ENCODE data around the gene SDK1. TPM values are rescaled to one million over a fixed set of nuclear protein-coding genes. Genes with fewer than 3 reads are reported as not detected.

SDK1 gene
- total and polyA plus RNA-seq, 10 of the 15 experiments (the other 5 are each of a cell fraction or from before 2014, with no cell fraction given): 0.14 to 0.33 TPM; not detected in 8

DNA sequence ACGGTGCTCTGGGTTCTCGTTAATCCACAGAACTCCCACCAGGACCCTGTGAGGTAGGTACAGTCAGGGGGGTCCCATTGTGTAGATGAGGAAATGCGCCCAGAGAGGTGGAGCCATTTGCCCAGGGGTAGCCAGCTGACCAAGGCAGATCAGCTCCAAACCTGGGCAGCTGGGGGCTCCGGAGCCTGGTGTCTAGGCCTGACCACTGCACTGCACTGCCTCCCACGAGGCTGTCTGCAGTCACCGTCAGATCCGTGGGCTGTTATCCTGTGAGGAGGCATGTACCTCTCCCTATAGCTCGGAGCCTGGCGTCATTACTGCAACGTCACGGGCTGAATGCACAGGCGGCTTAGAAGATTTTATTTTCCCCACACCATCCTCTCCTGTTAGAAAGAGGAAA is 969.2 kb downstream of the SDK1 start:
- CTCF ChIA-PET: no interaction called here
- SMC1A ChIA-PET (ENCODE audit: uncharacterized antibody, unreplicated experiment): no interaction called here
- no peaks in the 10 kb centered on the region for H3K4me1 ChIP-seq (ENCODE audit: control insufficient read depth, insufficient read depth, low read length)

More for the DNA sequence above, 969.2 kb downstream of the SDK1 start:
- H3K4me2 ChIP-seq (ENCODE audit: control insufficient read depth, insufficient read depth): no peak overlapping the region
- FAIRE-seq (no peak), DNase-seq (ENCODE audit: low read depth, low spot score) (no peak), ATAC-seq (no peak)
- no TSS peak for BruUV-seq (replicated peaks)
- H3K9ac ChIP-seq (ENCODE audit: control insufficient read depth, insufficient read depth, low read length): no peak overlapping the region
- ChIA-PET POLR2A (no interaction called here), RAD21 (ENCODE audit: unreplicated experiment) (no interaction called here)
- H3K36me3 ChIP-seq (ENCODE audit: control insufficient read depth in 2 of 2, insufficient read depth in 2 of 2, low read length in 1 of 2): no peaks in the 10 kb centered on the region
- intact Hi-C loops (cut with micrococcal nuclease; ENCODE audit: unreplicated experiment): no loop called here
- TF ChIP-seq SP1 (IDR thresholded peaks at IDR 0.05; ENCODE audit: low read depth, low read length) (no peak), RELA (IDR thresholded peaks at IDR 0.05; ENCODE audit: borderline replicate concordance, partially characterized antibody) (no peak), RB1 (IDR thresholded peaks at IDR 0.05; ENCODE audit: borderline replicate concordance) (no peak), ZNF24 (IDR thresholded peaks at IDR 0.05) (no peak), PAX8 (IDR thresholded peaks at IDR 0.05) (no peak), WRNIP1 (IDR thresholded peaks at IDR 0.05; ENCODE audit: borderline replicate concordance, low read depth, low read length) (no peak), NBN (IDR thresholded peaks at IDR 0.05) (no peak), STAT3 (IDR thresholded peaks at IDR 0.05; ENCODE audit: low read depth, low read length) (no peak)
- TF ChIP-seq, protein P1, sequence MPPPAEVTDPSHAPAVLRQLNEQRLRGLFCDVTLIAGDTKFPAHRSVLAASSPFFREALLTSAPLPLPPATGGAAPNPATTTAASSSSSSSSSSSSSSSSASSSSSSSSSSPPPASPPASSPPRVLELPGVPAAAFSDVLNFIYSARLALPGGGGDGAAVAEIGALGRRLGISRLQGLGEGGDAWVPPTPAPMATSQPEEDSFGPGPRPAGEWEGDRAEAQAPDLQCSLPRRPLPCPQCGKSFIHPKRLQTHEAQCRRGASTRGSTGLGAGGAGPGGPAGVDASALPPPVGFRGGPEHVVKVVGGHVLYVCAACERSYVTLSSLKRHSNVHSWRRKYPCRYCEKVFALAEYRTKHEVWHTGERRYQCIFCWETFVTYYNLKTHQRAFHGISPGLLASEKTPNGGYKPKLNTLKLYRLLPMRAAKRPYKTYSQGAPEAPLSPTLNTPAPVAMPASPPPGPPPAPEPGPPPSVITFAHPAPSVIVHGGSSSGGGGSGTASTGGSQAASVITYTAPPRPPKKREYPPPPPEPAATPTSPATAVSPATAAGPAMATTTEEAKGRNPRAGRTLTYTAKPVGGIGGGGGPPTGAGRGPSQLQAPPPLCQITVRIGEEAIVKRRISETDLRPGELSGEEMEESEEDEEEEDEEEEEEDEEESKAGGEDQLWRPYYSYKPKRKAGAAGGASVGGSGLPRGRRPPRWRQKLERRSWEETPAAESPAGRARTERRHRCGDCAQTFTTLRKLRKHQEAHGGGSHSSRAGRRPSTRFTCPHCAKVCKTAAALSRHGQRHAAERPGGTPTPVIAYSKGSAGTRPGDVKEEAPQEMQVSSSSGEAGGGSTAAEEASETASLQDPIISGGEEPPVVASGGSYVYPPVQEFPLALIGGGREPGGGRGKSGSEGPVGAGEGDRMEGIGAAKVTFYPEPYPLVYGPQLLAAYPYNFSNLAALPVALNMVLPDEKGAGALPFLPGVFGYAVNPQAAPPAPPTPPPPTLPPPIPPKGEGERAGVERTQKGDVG (CRISPR knock-in tag; IDR thresholded peaks at IDR 0.05): no peak
- no peak overlapping the region for H3K4me3 ChIP-seq
- 51% methylated on average over 11 of the region's 12 CpGs for WGBS (ENCODE audit: insufficient coverage, insufficient replicate concordance, low lambda C conversion rate, missing lambda C conversion rate)
- no peak overlapping the region for H3K27ac ChIP-seq (ENCODE audit: control insufficient read depth, insufficient read depth)
- H3K27me3 ChIP-seq (replicated peaks in 1 of 2; ENCODE audit: control insufficient read depth in 2 of 2, insufficient read depth in 2 of 2, low read length in 1 of 2): no peaks in the 10 kb centered on the region
- H2AFZ ChIP-seq (ENCODE audit: control insufficient read depth, low read depth, low read length): no peak overlapping the region
- in situ Hi-C loops (cut with MboI): no loop called here
- H3K79me2 ChIP-seq (ENCODE audit: control insufficient read depth, insufficient read depth, low read length): no peaks in the 10 kb centered on the region
- H4K20me1 ChIP-seq (ENCODE audit: control insufficient read depth, insufficient read depth): no peaks in the 10 kb centered on the region
- peaks cover 2% of the 10 kb centered on the region; the same call in 1 of the 3 replicates for H3K9me3 ChIP-seq (replicated peaks; ENCODE audit: control insufficient read depth, insufficient read depth, low read length)

Measured in GM12878 (cell line).